Prostate gland (tissue), 2 donors: ENCODE measurements around the gene DYNLT1. TPM values are rescaled to one million over a fixed set of nuclear protein-coding genes. Genes with fewer than 3 reads are reported as not detected.
"Not testable (repeated sequence)": the region's sequence is repeated elsewhere in the genome, so short reads cannot be mapped to it uniquely, and the experiment has no call there.

Experiments used
- DNase-seq: peaks from one replicate; pipeline ENCODE4 v3.0.0-alpha.2; 2019; ENCODE audit warnings: low spot score
- H3K27ac ChIP-seq, 2 donors: fragments of 200-600 bp; sonication (generic); 2 replicates each; pipeline ENCODE4 v1.5.1; 2017 to 2019
- H3K27me3 ChIP-seq: fragments of 200-600 bp; sonication (generic); replicated peaks from 2 replicates; pipeline ENCODE4 v1.5.1; 2019; ENCODE audit not compliant: insufficient read depth
- H3K36me3 ChIP-seq, 2 donors: fragments of 200-600 bp; sonication (generic); 1 replicate in 1 of 2; 2 replicates in 1 of 2; pipeline versions ENCODE4 v1.5.1 to v1.8.1; 2017 to 2019
- H3K4me1 ChIP-seq: fragments of 200-600 bp; sonication (generic); replicated peaks from 2 replicates; pipeline ENCODE4 v1.5.1; 2019
- H3K4me3 ChIP-seq, 2 donors: fragments of 200-600 bp; sonication (generic); 2 replicates each; pipeline ENCODE4 v1.5.1; 2017 to 2019
- H3K9me3 ChIP-seq: fragments of 200-600 bp; sonication (generic); 2 replicates; pipeline ENCODE4 v1.5.1; 2017
- POLR2A ChIP-seq: fragments of 450-650 bp; IDR thresholded peaks from one replicate; pipeline ENCODE4 v1.6.1; 2016; ENCODE audit warnings: antibody characterized with exemption, mild to moderate bottlenecking
- POLR2AphosphoS5 ChIP-seq: sonication (generic); formaldehyde crosslinking; IDR thresholded peaks from one replicate; pipeline ENCODE4 v1.6.1; 2017; ENCODE audit warnings: antibody characterized with exemption
- WGBS: methylation state at CpG from one replicate; pipeline ENCODE4 v1.1.5; 2018; 5-methylcytosine and 5-hydroxymethylcytosine counted together
- intact Hi-C: fragments of 100-400 bp; cut with DNase I; formaldehyde crosslinking; loops from one replicate; pipeline ENCODE4 v1.14.2; 2022
- total RNA-seq, 2 donors: library from RNA; depleted of rRNA; stranded (reverse); fragments of >200 nt; gene quantifications; one replicate each; pipeline ENCODE4 v1.1.0, GENCODE V29; 2016
- TF ChIP-seq, protein P1 (sequence below), 4 experiments: fragments of 200-600 bp in 2 of 4; fragments of 450-650 bp in 2 of 4; sonication (generic) in 2 of 4; IDR thresholded peaks; 1 replicate in 3 of 4; 2 replicates in 1 of 4; pipeline ENCODE4 v1.5.1; 2016 to 2019; ENCODE audit warnings: antibody characterized with exemption in 4 of 4, mild to moderate bottlenecking in 2 of 4, moderate library complexity in 2 of 4

DYNLT1 gene
- total RNA-seq, 2 donors from 2014 or later = 95.9 to 138 TPM

DNA sequence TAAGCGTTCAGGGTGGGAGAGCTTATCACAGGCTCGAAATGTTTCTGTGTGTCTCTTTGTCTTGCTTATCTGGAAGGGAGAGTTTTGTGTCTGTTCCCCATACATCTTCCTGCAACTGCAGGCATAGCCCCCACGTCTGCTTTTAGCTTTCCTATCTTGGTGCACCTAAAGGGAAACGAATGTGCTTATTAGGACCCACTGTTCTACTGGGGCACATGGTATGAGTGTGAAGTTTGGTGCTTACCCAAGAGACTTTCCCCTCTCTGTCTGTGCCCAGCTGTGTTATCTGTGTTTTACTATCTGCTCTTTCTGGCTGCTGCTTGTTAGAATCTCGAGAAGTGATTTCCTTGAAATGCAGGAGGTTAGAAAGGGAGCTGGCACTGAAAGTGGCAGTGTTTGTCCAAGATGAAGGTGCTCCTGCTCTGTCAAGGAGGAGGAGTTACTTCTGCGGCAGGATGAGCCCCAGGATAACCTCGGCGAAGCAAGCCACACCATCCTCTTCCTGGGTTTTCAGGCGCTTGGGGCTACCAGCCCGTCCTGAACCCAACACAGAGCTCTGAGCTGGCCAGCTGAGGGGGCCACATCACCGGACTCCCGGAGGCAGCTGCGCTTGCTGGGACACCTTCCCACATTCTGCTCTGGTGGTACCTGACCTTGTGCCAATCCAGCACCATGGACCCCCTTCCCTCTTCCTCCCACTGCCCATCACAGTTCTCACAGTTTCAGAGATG is 23.4 kb downstream of the DYNLT1 start:
- Histone ChIP-seq H3K4me3 (no peak overlapping the region), H3K27me3 (no peaks in the 10 kb centered on the region), H3K9me3 (no peaks in the 10 kb centered on the region), H3K36me3 (no peaks in the 10 kb centered on the region), H3K4me1 (no peaks in the 10 kb centered on the region), H3K27ac (no peak overlapping the region)
- TF ChIP-seq, protein P1, sequence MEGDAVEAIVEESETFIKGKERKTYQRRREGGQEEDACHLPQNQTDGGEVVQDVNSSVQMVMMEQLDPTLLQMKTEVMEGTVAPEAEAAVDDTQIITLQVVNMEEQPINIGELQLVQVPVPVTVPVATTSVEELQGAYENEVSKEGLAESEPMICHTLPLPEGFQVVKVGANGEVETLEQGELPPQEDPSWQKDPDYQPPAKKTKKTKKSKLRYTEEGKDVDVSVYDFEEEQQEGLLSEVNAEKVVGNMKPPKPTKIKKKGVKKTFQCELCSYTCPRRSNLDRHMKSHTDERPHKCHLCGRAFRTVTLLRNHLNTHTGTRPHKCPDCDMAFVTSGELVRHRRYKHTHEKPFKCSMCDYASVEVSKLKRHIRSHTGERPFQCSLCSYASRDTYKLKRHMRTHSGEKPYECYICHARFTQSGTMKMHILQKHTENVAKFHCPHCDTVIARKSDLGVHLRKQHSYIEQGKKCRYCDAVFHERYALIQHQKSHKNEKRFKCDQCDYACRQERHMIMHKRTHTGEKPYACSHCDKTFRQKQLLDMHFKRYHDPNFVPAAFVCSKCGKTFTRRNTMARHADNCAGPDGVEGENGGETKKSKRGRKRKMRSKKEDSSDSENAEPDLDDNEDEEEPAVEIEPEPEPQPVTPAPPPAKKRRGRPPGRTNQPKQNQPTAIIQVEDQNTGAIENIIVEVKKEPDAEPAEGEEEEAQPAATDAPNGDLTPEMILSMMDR (IDR thresholded peaks at IDR 0.05) = no peak
- no peak for TF ChIP-seq POLR2A
- TF ChIP-seq POLR2AphosphoS5 = no peak
- no peak for DNase-seq
- WGBS = 62% methylated on average over 13 of the region's 13 CpGs
- intact Hi-C loops = no loop called here

DNA sequence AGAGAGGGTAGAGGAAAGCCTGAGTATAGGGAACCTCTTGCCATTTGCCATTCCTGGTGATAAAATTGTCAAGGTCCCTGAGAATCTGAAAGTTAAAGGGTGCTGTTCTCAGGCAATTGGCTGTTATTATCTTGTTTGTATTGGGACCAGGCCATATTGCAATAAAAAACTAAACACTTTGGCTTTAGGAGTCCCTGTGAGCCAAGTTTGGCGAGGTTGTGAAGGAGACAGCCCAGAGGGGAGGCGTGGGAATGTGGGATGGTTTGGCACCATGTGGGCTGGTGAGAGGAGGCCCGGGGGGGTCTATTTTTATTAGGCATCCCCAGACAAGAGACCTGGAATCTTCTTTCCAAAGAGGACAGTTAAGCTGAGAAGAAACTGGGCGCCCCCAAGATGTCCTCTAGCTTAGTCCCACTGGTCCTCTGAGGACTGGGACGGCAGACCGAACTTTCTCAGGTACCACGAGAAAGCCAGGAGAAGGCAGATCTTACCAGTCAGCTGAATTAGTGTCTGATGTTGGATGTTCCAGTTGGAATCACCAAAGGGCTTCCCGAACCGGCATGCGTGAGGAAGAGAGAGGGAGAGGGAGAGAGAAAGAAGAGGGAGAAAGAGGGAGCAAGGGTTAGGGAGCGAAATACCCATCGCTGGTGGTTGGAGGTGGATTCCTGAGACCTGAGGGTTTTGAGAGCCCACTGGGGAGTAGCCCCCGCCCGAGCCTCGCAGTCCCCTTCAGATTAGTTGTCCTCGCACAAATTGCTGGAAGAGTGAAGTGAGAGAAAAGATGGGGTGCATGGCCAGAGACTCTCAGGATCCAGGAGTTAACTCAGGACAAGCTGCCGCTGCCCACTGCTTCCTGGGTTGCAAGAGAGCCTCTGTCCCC is 24.4 kb downstream of the DYNLT1 start:
- DNase-seq = no peak
- 76% methylated on average over 17 of the region's 17 CpGs for WGBS
- Histone ChIP-seq H3K27me3 (no peaks in the 10 kb centered on the region), H3K9me3 (no peaks in the 10 kb centered on the region), H3K4me3 (no peak overlapping the region), H3K36me3 (no peaks in the 10 kb centered on the region), H3K27ac (no peak overlapping the region), H3K4me1 (no peaks in the 10 kb centered on the region)
- TF ChIP-seq POLR2AphosphoS5 (peak; percentile 32), POLR2A (no peak)
- TF ChIP-seq, protein P1 (IDR thresholded peaks at IDR 0.05) = no peak
- intact Hi-C loops = no loop called here

DNA sequence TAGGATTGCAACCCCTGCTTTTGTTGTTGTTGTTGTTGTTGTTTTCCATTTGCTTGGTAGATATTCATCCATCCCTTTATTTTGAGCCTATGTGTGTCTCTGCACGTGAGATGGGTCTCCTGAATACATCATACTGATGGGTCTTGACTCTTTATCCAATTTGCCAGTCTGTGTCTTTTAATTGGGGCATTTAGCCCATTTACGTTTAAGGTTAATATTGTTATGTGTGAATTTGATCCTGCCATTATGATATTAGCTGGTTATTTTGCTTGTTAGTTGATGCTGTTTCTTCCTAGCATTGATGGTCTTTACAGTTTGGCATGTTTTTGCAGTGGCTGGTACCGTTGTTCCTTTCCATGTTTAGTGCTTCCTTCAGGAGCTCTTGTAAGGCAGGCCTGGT is 26.3 kb downstream of the DYNLT1 start:
- H3K27me3 ChIP-seq, DNase-seq, H3K4me3 ChIP-seq, H3K9me3 ChIP-seq, H3K36me3 ChIP-seq, H3K27ac ChIP-seq, intact Hi-C loops, H3K4me1 ChIP-seq: not testable (repeated sequence)
- 98% methylated on average over 3 of the region's 3 CpGs for WGBS

DNA sequence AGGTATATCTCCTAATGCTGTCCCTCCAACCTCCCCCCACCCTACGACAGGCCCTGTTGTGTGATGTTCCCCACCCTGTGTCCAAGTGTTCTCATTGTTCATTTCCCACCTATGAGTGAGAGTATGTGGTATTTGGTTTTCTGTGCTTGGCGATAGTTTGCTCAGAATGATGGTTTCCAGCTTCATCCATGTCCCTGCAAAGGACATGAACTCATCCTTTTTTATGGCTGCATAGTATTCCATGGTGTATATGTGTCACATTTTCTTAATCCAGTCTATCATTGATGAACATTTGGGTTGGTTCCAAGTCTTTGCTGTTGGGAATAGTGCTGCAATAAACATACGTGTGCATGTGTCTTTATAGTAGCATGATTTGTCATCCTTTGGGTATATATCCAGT is 29.9 kb downstream of the DYNLT1 start:
- H3K4me1 ChIP-seq, intact Hi-C loops, H3K36me3 ChIP-seq, H3K9me3 ChIP-seq, H3K4me3 ChIP-seq, H3K27me3 ChIP-seq, H3K27ac ChIP-seq, DNase-seq: not testable (repeated sequence)
- 98% methylated on average over 3 of the region's 3 CpGs for WGBS

DNA sequence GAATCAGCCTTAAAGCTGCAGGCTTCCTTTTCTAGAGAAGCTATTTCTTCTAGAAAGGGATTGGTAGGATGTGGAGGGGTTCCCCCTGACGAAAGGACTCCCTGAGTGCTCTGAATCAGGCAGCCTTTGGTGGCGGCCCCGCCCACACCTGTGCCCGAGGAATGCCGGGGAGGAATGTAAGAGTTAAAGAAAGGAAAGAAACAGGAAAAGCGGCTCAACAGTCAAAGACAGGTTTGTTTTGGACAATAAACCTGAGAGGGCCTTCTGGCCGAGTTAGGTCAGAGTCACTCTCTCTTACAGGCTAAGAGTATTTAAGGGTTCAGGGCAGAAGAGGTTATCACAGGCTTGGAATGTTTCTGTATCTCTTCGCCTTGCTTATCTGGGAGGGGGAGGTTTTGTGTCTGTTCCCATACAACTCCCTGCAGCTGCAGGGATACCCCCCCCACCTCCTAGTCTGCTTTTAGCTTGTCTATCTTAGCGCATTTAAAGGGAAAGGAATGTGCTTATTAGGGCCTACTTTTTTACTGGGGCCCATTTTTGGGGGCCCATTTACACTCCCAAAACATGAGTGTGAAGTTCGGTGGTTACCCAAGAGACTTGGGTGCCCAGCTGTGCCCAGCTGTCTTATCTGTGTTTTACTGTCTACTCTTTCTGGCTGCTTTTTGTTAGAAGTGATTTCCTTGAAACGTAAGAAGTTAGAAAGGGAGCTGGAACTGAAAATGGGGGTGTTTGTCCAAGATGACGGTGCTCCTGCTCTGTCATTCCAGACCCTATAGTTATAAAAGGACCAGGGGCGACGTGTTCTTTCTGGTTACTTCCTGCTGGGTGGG is 32.8 kb downstream of the DYNLT1 start:
- DNase-seq = no peak
- Histone ChIP-seq H3K9me3 (no peaks in the 10 kb centered on the region), H3K27ac (no peak overlapping the region), H3K4me3 (no peak overlapping the region), H3K27me3 (no peaks in the 10 kb centered on the region), H3K4me1 (no peaks in the 10 kb centered on the region), H3K36me3 (peaks cover 0 to 6% of the 10 kb centered on the region in 2 donors)
- intact Hi-C loops = no loop called here
- 45% methylated on average over 14 of the region's 14 CpGs for WGBS
- TF ChIP-seq POLR2A = no peak
- TF ChIP-seq, protein P1 (IDR thresholded peaks at IDR 0.05) = no peak
- no peak for TF ChIP-seq POLR2AphosphoS5
